C4-2B (cell line): ENCODE measurements around the gene LMO7.

Experiments used
- CTCF ChIP-seq: fragments of 450-650 bp; conservative IDR thresholded peaks from 2 replicates; pipeline ENCODE4 v1.5.1; 2017; ENCODE audit warnings: mild to moderate bottlenecking
- ZFX ChIP-seq: fragments of 450-650 bp; IDR thresholded peaks from 2 replicates; pipeline ENCODE4 v1.6.1; 2017

- TF ChIP-seq CTCF: no peak
- no peak for TF ChIP-seq ZFX
These were observed 214.8 kb downstream of the LMO7 start for GRCh38 chr13:75850916-75851315.
